Stimulated activated CD4-positive, alpha-beta T cell treated with anti-CD3 and anti-CD28 coated beads, TNF-alpha, amount 100 ng/mL, for 1 hour (primary cell): Measurements from ENCODE around the gene GRB14.

ENCODE experiments used
- DNase-seq, 3 donors: peaks; one replicate each; pipeline ENCODE4 v3.0.0-alpha.2; 2020; ENCODE audit warnings: low read depth in 3 of 3, low spot score in 1 of 3

GRB14 gene

GRCh38 chr2:164617466-164617865 lies 3.8 kb downstream of the GRB14 start:
- no peak for DNase-seq

- DNase-seq = no peak
Observed at GRCh38 chr2:164613321-164613982, 7.8 kb downstream of the GRB14 start.

GRCh38 chr2:164609790-164610189 lies 11.5 kb downstream of the GRB14 start:
- no peak for DNase-seq

- no peak for DNase-seq
Observed at GRCh38 chr2:164606557-164606956, 14.7 kb downstream of the GRB14 start.

- DNase-seq = no peak
Observed at GRCh38 chr2:164605295-164605694, 16.0 kb downstream of the GRB14 start.

- no peak for DNase-seq
Observed at GRCh38 chr2:164600763-164601162, 20.5 kb downstream of the GRB14 start.

GRCh38 chr2:164599954-164600589 lies 21.2 kb downstream of the GRB14 start:
- DNase-seq = no peak

GRCh38 chr2:164597983-164598382 lies 23.3 kb downstream of the GRB14 start:
- DNase-seq = no peak

GRCh38 chr2:164595031-164595430 lies 26.3 kb downstream of the GRB14 start:
- no peak for DNase-seq

- no peak for DNase-seq
Observed at GRCh38 chr2:164593959-164594358, 27.3 kb downstream of the GRB14 start.

- DNase-seq = no peak
Observed at GRCh38 chr2:164593541-164593940, 27.7 kb downstream of the GRB14 start.

- no peak for DNase-seq
Observed at GRCh38 chr2:164589522-164589921, 31.8 kb downstream of the GRB14 start.

GRCh38 chr2:164581050-164581449 lies 40.2 kb downstream of the GRB14 start:
- no peak for DNase-seq

- no peak for DNase-seq
Observed at GRCh38 chr2:164574931-164575330, 46.4 kb downstream of the GRB14 start.

- no peak for DNase-seq
Observed at GRCh38 chr2:164570475-164570874, 50.8 kb downstream of the GRB14 start.

GRCh38 chr2:164569378-164569777 lies 51.9 kb downstream of the GRB14 start:
- no peak for DNase-seq

GRCh38 chr2:164568317-164568716 lies 53.0 kb downstream of the GRB14 start:
- no peak for DNase-seq

- no peak for DNase-seq
Observed at GRCh38 chr2:164567335-164567989, 53.8 kb downstream of the GRB14 start.

- DNase-seq = no peak
Observed at GRCh38 chr2:164565359-164565758, 55.9 kb downstream of the GRB14 start.

- no peak for DNase-seq
Observed at GRCh38 chr2:164562666-164563065, 58.6 kb downstream of the GRB14 start.

GRCh38 chr2:164561991-164562390 lies 59.3 kb downstream of the GRB14 start:
- no peak for DNase-seq

GRCh38 chr2:164561416-164561815 lies 59.9 kb downstream of the GRB14 start:
- DNase-seq = no peak

GRCh38 chr2:164560902-164561301 lies 60.4 kb downstream of the GRB14 start:
- DNase-seq = no peak
